Mesenchymal stem cell (in vitro differentiated cells and primary cell): ENCODE data around the gene RAP1GDS1.

Experiments used
- DNase-seq: peaks from one replicate; pipeline ENCODE4 v3.0.0-alpha.2; 2013
- H2AFZ ChIP-seq: one replicate; pipeline ENCODE4 v1.6.1; 2013; ENCODE audit warnings: low read depth, mild to moderate bottlenecking, control low read depth, inconsistent platforms, low read length, moderate library complexity
- H2AK5ac ChIP-seq: 2 replicates; pipeline ENCODE4 v1.6.1; 2013; ENCODE audit warnings: low read length, moderate library complexity, mild to moderate bottlenecking, inconsistent platforms; ENCODE audit not compliant: severe bottlenecking
- H2BK120ac ChIP-seq: one replicate; pipeline ENCODE4 v1.6.1; 2013; ENCODE audit warnings: low read depth, mild to moderate bottlenecking, inconsistent platforms, low read length, moderate library complexity
- H2BK12ac ChIP-seq, 2 experiments: one replicate each; pipeline ENCODE4 v1.6.1; 2013; ENCODE audit warnings: inconsistent platforms in 2 of 2, low read length in 2 of 2, mild to moderate bottlenecking in 2 of 2, moderate library complexity in 2 of 2, control low read depth in 1 of 2
- H2BK15ac ChIP-seq: one replicate; pipeline ENCODE4 v1.6.1; 2013; ENCODE audit warnings: mild to moderate bottlenecking, low read depth, inconsistent platforms; ENCODE audit not compliant: poor library complexity, severe bottlenecking
- H2BK5ac ChIP-seq: 2 replicates; pipeline ENCODE4 v1.6.1; 2013; ENCODE audit warnings: low read depth, mild to moderate bottlenecking, low read length, control low read depth, inconsistent platforms; ENCODE audit not compliant: poor library complexity, severe bottlenecking
- H3K14ac ChIP-seq, 2 experiments: one replicate each; pipeline ENCODE4 v1.6.1; 2013; ENCODE audit warnings: inconsistent platforms in 2 of 2, low read length in 2 of 2, control low read depth in 1 of 2, mild to moderate bottlenecking in 1 of 2, moderate library complexity in 1 of 2
- H3K18ac ChIP-seq, 2 experiments: one replicate each; pipeline ENCODE4 v1.6.1; 2013; ENCODE audit warnings: inconsistent platforms in 2 of 2, low read length in 2 of 2, control low read depth in 1 of 2, low read depth in 1 of 2, mild to moderate bottlenecking in 1 of 2
- H3K23ac ChIP-seq, 2 experiments: one replicate each; pipeline ENCODE4 v1.6.1; 2013; ENCODE audit warnings: inconsistent platforms in 2 of 2, low read length in 2 of 2, mild to moderate bottlenecking in 2 of 2, moderate library complexity in 2 of 2, control low read depth in 1 of 2
- H3K27ac ChIP-seq: 2 replicates; pipeline ENCODE4 v1.5.1; 2013; ENCODE audit warnings: mild to moderate bottlenecking, moderate library complexity, low read length, control low read depth, inconsistent platforms; ENCODE audit not compliant: poor library complexity, severe bottlenecking
- H3K27me3 ChIP-seq, 2 experiments: 2 replicates each; pipeline versions ENCODE4 v1.6.1 to v1.7.0; 2013; ENCODE audit warnings: low read length in 2 of 2, mild to moderate bottlenecking in 2 of 2, moderate library complexity in 2 of 2, control low read depth in 1 of 2, inconsistent platforms in 1 of 2; ENCODE audit not compliant: control insufficient read depth in 1 of 2, insufficient read depth in 1 of 2
- H3K36me3 ChIP-seq, 2 experiments: 2 replicates each; pipeline versions ENCODE4 v1.6.1 to v1.7.0; 2013; ENCODE audit warnings: low read length in 2 of 2, control low read depth in 1 of 2, inconsistent platforms in 1 of 2, low read depth in 1 of 2, mild to moderate bottlenecking in 1 of 2; ENCODE audit not compliant: insufficient read depth in 2 of 2, control insufficient read depth in 1 of 2
- H3K4ac ChIP-seq, 2 experiments: one replicate each; pipeline ENCODE4 v1.6.1; 2013; ENCODE audit warnings: inconsistent platforms in 2 of 2, low read length in 2 of 2, mild to moderate bottlenecking in 2 of 2, moderate library complexity in 2 of 2, control low read depth in 1 of 2, low read depth in 1 of 2
- H3K4me1 ChIP-seq: 2 replicates; pipeline ENCODE4 v1.6.1; 2013; ENCODE audit warnings: low read depth, low read length, control low read depth; ENCODE audit not compliant: control insufficient read depth, insufficient read depth
- H3K4me2 ChIP-seq: 2 replicates; pipeline ENCODE4 v1.6.1; 2013; ENCODE audit warnings: low read length, mild to moderate bottlenecking, inconsistent platforms; ENCODE audit not compliant: poor library complexity, severe bottlenecking
- H3K4me3 ChIP-seq, 2 experiments: 2 replicates each; pipeline versions ENCODE4 v1.5.1 to v1.7.0; 2013; ENCODE audit warnings: low read length in 2 of 2, mild to moderate bottlenecking in 2 of 2, control low read depth in 1 of 2, low read depth in 1 of 2; ENCODE audit not compliant: insufficient read depth in 1 of 2
- H3K79me1 ChIP-seq: replicated peaks from 2 replicates; pipeline ENCODE4 v1.6.1; 2013; ENCODE audit warnings: mild to moderate bottlenecking, control low read depth, low read length, inconsistent platforms; ENCODE audit not compliant: poor library complexity, severe bottlenecking
- H3K9ac ChIP-seq: 2 replicates; pipeline ENCODE4 v1.7.0; 2013; ENCODE audit warnings: mild to moderate bottlenecking, low read length, moderate library complexity
- H3K9me3 ChIP-seq: 2 replicates; pipeline ENCODE4 v1.7.0; 2013; ENCODE audit warnings: mild to moderate bottlenecking, low read length; ENCODE audit not compliant: control insufficient read depth
- H4K8ac ChIP-seq: one replicate; pipeline ENCODE4 v1.6.1; 2013; ENCODE audit warnings: inconsistent platforms, mild to moderate bottlenecking, low read length, moderate library complexity
- H4K91ac ChIP-seq: one replicate; pipeline ENCODE4 v1.6.1; 2013; ENCODE audit warnings: mild to moderate bottlenecking, low read length, inconsistent platforms
- WGBS: methylation state at CpG from one replicate; pipeline ENCODE4 v1.1.7; 2013; ENCODE audit warnings: mixed read lengths; 5-methylcytosine and 5-hydroxymethylcytosine counted together

RAP1GDS1 gene

GRCh38 chr4:98491899-98492559 is 230.8 kb downstream of the RAP1GDS1 start:
- H3K27me3 ChIP-seq = no peaks in the 10 kb centered on the region
- H3K27ac ChIP-seq = peak overlapping the region; percentile 66
- H2AFZ ChIP-seq = no peak overlapping the region
- peaks cover 16% of the 10 kb centered on the region for H3K79me1 ChIP-seq
- WGBS = 88% methylated on average over 4 of the region's 7 CpGs
- H4K91ac ChIP-seq = no peak overlapping the region
- no peak overlapping the region for H3K14ac ChIP-seq
- no peak overlapping the region for H2BK15ac ChIP-seq
- peak overlapping the region; percentile 89 for H2AK5ac ChIP-seq
- H3K4me3 ChIP-seq = no peak overlapping the region
- no peak overlapping the region for H2BK120ac ChIP-seq
- peaks cover 20% of the 10 kb centered on the region for H3K4me1 ChIP-seq
- H3K18ac ChIP-seq = peak overlapping the region; percentile 13 to 24
- H4K8ac ChIP-seq = no peak overlapping the region
- no peak overlapping the region for H2BK5ac ChIP-seq
- no peak overlapping the region for H3K23ac ChIP-seq
- H3K9ac ChIP-seq = no peak overlapping the region
- no peak overlapping the region for H3K4ac ChIP-seq
- H3K9me3 ChIP-seq = no peaks in the 10 kb centered on the region
- peaks cover 5 to 11% of the 10 kb centered on the region in 2 experiments for H3K36me3 ChIP-seq
- no peak for DNase-seq
- H2BK12ac ChIP-seq = no peak overlapping the region
- no peak overlapping the region for H3K4me2 ChIP-seq

- Histone ChIP-seq H3K27ac (no peak overlapping the region), H3K4me2 (no peak overlapping the region), H2BK120ac (no peak overlapping the region), H3K36me3 (peaks cover 12 to 19% of the 10 kb centered on the region in 2 experiments), H3K4ac (no peak overlapping the region), H3K9me3 (no peaks in the 10 kb centered on the region), H3K79me1 (peaks cover 23% of the 10 kb centered on the region), H2AFZ (no peak overlapping the region), H3K14ac (no peak overlapping the region), H2BK5ac (no peak overlapping the region), H4K91ac (no peak overlapping the region), H2BK15ac (no peak overlapping the region), H3K18ac (no peak overlapping the region), H3K4me1 (peaks cover 24% of the 10 kb centered on the region), H2AK5ac (peak overlapping the region; percentile 39), H2BK12ac (no peak overlapping the region), H4K8ac (no peak overlapping the region), H3K4me3 (no peak overlapping the region), H3K27me3 (no peaks in the 10 kb centered on the region), H3K23ac (no peak overlapping the region), H3K9ac (no peak overlapping the region)
- 90% methylated on average over 3 of the region's 4 CpGs for WGBS
- no peak for DNase-seq
These were observed 232.1 kb downstream of the RAP1GDS1 start for GRCh38 chr4:98493296-98493695.
